NCI-H510A treated with DMSO at 0.1 percent for 48 hours (cell line): ENCODE results near the gene PIGC.

Experiments used
- DNase-seq: peaks from one replicate; lab custom pipeline; 2025; lab: John Stamatoyannopoulos, UW

The PIGC gene

GRCh38 chr1:172398970-172399755 lies 44.7 kb downstream of the PIGC start:
- DNase-seq, result peak; percentile 68

- no peak for DNase-seq
Measured at GRCh38 chr1:172398193-172398592, 45.7 kb downstream of the PIGC start.

GRCh38 chr1:172397633-172398032 lies 46.2 kb downstream of the PIGC start:
- no peak for DNase-seq

- no peak for DNase-seq
Measured at GRCh38 chr1:172397221-172397620, 46.6 kb downstream of the PIGC start.

- no peak for DNase-seq
Measured at GRCh38 chr1:172395576-172395975, 48.3 kb downstream of the PIGC start.

GRCh38 chr1:172394811-172395210 lies 49.1 kb downstream of the PIGC start:
- no peak for DNase-seq

GRCh38 chr1:172394141-172394751 lies 49.6 kb downstream of the PIGC start:
- DNase-seq, result no peak

GRCh38 chr1:172393354-172393753 lies 50.5 kb downstream of the PIGC start:
- no peak for DNase-seq

- DNase-seq, result no peak
Measured at GRCh38 chr1:172391976-172392375, 51.9 kb downstream of the PIGC start.
